GM21423 (cell line): ENCODE results near the gene MAN2C1.
"Not testable (repeated sequence)": the region's sequence is repeated elsewhere in the genome, so short reads cannot be mapped to it uniquely, and the experiment has no call there.

Source experiments
- ATAC-seq: cut with Tn5 transposase; IDR thresholded peaks from one replicate; pipeline ENCODE4 v1.9.1; 2021; ENCODE audit warnings: mild to moderate bottlenecking, moderate library complexity; ENCODE audit not compliant: unreplicated experiment

MAN2C1 gene

DNA sequence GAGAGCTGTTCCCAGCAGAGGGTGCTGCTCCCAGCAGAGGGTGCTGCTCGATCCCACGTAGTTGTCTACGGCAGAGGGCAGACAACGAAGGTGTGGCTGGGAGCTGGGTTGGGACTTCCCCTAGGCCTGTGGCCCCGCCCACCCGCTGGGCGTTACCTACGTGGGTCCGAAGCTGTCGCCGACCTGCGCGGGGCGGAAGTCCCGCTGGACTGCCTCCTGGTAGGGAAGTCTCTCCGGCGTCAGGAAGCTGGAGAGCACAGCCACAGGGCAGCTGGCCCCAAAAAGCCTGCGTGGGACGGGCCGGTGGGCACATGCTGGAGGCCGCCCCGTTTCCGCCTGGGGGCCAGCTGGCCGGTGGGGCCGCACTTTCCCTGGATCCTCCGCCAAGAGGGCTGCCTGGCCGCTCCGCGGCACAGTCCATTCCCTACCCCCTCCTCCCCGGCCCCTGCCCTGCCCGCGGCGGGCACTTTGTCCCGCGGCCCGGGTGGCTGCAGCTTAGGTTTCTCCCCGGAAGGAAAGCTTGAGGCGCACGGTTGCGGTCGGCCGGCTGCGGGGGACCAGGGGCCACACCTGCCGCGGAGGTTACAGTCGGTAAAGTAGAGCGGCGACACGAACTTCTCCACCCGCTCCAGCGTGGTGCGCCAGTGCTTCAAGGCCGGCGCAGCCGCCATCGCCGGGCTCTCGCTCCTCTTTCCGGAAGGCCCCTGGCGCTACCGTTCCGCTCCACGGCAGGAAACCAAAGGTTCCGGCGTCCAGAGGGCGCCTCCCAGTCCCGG lies at the start of gene MAN2C1:
Gene MAN2C1, minus strand, starts transcription at position 695 of the 776 bp plus-strand sequence. Its CDS starts 24 bp downstream, at position 671.
- ATAC-seq = peak; percentile 89

DNA sequence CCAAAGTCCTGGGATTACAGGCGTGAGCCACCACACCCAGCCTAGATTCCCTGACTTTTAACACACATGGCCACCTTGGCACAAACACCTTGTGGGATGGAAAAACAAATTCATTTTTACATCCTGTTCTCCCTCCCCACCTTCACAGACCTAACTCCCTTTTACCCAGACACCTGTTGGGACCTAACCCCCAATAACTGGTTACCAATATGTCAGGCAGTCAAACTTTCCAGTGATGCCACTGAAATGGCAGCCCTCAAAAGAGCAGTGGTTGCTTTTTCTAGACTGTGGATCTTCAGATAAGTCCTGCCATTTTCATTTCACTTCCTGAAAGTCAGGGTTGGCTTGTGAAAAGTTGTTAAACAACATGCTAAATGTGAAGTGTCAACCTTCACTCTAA lies 48.2 kb upstream of the MAN2C1 start:
- no peak for ATAC-seq

DNA sequence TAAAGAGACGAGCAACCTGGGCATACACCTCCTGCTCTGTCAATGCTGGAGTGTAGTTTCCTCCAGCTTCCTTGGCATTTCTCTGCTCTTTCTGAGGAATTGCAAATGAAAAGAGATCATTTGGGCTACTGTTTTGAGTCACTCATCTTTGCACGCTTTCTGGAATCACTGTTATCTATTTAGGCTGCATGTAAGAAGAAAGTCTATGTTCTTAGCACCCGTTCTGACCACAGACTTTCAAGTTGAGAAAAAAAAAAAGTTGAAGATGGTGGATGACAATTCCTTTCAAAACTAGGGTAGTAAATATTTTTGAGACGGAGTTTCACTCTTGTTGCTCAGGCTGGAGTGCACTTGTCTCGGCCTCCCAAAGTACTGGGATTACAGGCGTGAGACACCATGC lies 41.8 kb upstream of the MAN2C1 start:
- no peak for ATAC-seq

DNA sequence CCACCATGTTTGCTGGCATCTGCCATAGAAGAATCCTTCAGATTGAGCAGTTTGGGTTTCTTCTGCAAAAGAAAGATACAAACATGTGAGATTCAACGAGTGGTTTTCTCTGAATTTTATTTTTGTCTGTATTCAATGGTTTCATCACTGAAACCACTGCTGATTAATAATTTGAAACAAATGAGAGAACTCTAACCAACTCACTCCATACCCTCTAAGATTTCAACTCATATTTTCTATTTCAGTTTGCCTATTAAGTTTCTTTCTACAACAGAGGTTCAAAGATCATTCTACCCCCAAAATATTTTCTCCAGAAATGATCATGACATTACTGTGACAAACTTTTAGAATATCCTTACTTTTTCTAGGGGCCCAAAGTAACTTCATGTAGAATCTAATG lies 38.7 kb upstream of the MAN2C1 start:
- ATAC-seq = no peak

DNA sequence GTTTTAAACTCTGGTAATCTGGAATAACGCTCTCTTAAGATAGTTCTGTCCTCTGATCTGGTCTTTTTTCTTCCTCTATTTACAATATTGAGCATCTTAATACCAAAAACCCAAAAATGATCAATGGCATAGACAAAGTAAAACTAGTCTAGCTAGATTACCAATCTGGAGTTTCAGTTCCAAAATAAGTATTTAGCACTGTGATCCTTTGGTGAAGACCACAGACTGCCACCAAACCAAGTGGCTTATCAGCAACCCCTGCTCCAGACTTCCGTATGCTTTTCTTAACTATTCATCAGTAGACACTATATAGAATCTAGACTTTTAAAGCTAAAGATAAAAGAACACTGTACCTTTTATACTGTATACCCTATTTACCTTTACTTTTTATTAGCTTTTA lies 35.5 kb upstream of the MAN2C1 start:
- ATAC-seq = no peak

DNA sequence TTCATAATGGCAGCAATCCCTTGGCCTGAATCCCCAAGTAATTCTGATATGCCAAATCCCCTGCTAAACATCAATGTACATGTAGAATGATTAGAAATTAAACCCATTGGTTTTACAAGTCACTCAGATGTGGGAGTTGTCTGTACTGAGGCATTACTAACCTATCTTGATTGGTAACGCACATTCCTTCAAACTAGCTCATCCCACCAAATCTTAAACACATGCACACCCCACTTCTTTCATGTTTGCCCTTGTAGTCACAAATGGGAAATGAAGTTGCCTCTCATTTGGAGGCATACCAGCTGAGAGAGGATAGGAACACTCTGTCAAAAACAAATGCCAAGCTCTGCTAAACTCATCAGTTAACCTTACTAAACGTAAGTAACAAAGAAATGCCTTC lies 29.1 kb upstream of the MAN2C1 start:
- no peak for ATAC-seq

DNA sequence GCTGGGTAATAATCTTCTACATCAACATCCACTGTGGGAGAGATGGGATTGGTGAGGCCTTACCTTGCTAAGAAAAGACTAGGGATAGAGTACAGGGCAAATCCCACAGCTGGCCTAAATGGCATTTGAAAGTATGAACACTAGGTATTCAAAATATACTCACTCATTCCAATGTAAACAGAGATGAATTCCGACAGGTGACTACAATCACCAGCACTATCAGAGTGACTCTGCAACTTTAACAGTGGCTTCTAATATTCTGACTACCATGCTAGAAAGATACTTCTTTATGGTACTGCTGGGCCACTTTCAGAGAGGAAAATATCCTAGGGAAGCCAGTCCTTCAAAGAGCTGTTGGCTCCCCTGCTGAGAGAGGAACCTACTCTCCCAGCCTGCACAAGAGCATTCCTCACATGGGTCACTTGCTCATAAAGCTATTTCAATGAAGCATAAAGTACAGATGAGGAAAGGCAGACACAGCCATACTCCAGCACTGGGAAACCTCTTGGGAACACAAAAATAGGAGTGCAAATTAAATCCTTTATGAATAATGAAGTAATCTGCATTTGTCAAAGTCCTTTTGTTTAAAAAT lies 21.5 kb upstream of the MAN2C1 start:
- no peak for ATAC-seq

DNA sequence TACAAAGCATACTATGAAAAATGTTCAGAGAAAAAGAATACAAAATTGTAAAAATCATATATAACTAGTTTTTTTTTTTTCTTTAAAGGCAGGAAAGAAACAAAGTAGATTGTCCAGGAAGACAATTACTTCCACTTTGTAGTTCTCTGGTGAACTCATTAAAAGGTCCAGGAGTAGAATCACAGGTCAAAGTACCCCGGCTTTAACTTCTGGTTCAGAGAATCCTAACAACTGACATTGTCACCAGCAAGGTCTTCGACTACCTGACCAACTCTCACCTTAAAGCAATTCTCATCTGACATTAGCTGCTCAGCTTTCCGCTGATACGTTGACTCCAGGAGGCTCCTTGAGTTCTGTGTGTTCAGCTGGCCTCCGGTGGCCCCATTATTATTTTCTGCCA lies 15.6 kb upstream of the MAN2C1 start:
- not testable (repeated sequence) for ATAC-seq

DNA sequence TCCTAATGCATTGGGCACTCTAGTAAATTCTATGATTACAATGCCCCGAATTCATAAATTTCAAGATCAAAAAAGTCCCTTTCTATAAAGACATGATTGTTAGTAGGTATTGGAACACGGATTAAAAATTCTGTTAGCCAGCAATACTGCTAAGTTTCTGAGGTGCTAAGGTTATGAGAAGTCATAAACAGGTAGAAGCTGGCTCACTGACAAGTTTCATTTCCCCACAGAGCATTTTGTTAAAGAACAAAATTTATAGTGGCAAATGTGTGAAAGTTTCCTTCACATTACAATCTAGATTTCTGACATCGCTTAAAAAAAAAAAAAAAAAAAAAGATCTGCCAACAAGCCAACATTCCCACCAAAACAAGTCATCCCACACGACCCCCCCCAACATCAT lies 12.4 kb upstream of the MAN2C1 start:
- no peak for ATAC-seq

DNA sequence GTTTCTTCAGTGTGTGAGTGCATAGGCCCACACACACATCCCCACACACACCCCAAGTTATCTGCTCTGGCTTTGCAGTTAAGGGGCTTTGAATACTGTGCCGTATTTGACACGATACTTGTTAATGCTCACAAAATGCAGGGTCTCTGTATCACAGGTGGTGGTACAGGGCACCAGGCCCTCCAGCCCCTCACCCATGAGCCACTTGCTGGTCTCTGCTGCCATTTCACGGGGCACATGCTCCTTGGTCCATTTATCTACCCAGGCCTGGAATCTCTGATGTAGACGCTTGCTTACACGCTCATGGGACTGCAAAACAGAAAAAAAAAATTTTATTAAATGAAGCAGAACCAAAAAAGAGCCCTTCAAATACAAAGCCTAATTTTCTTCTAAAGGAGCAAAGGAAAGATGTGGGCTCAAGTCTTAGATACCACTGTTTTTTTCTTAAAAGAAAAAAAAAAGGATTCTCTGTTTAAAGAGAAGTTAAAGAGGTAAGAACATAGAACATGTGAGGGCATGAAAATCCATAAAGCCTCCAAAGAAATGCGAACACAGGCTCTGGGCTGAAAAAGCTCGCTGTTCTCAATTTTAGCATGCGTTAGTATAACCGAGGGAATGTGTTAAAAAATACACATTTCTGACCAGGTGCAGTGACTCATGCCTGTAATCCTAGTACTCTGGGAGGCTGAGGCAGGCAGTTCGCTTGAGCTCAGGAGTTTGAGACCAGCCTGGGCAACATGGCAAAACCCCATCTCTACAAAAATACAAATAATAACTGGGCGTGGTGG lies 3.7 kb upstream of the MAN2C1 start:
- ATAC-seq = no peak

DNA sequence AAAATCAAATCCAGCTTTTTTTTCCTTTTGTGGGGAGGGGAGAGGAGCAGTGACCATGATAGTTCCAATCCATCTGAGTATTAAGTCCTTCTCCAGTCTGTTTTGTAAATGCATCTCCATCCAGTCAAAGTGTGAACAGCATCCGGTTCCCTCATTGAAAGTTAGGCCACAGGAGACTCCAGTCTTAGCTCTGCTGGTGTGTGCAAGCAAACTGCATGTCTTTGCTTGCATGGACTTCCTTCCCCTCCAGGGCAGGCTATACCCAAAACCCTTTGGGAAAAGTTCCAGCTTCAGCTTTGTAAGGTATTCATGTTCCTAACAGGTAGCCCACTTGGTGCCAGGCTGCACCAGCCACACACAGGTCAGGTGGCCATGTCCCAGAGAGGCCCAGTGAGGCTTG lies 3.1 kb upstream of the MAN2C1 start:
- ATAC-seq = no peak

DNA sequence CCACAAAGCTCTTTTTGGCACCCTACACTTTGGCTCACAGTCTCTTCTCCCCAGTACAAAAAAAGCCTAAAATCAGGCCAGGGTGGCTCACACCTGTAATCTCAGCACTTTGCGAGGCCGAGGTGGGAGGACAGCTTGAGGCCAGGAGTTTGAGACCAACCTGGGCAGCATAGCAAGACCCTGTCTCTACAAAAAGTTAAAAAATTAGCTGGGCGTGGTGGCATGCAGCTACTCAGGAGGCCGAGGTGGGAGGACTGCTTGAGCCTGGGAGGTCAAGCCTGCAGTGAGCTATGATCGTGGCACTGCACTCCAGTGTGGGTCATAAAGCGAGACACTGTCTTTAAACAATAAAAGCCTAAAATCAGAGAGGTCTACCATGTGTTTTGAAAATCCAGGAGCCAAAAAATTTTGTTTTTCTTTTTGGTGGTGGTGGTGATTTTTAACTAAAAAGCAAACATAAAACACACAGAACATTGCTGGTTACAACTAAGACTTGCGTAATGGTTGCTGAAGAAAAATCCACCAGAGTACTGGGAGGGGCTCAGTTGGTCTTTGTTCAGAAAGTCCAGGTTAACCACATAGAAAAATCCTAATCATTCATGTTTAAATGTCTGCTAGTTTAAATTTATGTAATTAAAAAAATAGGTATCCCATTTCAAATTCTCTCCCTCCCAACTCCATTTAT lies 1.6 kb upstream of the MAN2C1 start:
- no peak for ATAC-seq

DNA sequence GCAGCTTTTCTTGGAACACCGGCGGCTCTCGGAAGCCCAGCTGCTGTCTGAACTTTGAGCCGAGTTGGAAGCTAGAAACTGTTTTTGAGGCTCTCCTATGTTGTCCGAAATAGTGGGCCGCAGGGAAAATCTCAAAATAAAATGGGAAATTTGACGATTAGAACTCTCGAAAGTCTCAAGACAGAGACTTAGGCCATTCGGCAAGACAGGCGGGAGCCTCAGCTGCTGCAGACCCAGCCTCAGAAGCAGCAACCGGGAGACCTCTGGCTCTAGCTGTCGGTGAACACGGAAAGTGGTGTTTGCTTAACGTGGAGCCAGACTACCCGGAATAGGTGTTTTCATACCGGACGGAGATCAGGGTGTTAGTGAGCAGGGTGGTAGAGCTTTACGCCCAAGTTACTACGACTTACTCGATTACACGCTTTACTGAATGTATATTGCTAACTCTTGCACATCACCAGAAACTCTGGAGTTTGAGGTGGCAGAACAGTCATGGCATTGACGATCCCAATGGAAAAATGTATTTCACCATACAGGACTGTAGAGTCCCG lies 357 bp upstream of the MAN2C1 start:
- peak; percentile 6 for ATAC-seq

DNA sequence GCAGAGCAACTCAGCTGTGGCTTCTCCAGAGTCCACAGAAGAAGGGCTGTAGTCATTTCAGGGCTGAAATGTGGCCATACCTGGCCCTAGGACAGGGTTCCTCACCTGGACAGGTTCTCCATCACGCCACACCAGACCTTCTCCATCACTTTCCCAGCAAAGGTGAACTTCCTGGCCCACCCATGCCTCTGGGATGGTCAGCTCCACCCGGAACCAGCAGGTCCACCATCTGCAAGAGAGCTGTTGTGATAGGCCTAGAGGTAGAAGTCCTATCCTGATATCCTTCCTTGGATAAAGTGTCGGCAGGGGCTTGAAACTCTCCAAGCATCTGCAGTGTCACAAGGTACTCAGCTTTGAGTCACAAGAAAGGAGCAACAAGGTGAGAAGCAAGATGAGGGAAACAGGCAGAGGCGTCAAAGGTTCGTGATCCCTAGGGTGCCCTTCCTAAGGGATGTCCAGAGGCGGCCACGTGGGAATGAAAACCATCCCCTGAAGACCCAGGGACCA lies 948 bp downstream of the MAN2C1 start:
- no peak for ATAC-seq

DNA sequence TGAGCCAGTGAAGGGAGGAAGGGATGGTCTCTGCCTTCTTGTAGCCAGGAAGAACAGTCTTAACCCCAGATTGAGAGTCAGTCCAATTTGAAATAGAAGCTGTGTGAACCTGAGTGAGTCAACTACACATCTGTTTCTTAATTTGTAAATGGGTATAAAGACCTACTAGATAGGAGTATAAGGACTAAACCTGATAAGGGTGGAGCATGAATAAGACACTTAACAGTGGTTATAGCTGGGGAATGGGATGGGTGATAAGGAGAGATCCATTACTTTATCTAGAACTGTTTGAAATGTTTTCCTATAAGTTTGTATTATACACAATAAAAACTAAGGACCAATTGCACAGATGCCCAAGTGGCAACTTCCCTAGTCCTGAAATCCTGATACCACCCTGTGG lies 1.4 kb downstream of the MAN2C1 start:
- ATAC-seq = no peak

DNA sequence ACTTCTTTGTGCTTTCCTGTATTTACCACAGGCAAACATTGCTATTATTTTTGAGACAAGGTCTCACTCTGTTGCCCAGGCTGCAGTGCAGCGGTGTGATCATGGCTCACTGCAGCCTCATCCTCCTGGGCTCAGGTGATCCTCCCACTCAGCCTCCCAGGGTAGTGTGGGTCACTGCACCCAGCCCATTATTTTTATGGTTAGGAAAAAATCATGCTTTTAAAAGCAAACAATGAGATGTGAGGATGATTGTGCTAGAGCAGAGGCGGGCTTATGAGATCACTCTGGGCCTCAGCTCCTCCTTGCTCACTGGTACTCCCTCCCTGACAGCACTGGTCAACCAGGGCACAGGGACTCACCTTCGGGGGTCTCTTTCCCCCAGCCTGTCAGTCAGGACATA lies 2.2 kb downstream of the MAN2C1 start:
- no peak for ATAC-seq

DNA sequence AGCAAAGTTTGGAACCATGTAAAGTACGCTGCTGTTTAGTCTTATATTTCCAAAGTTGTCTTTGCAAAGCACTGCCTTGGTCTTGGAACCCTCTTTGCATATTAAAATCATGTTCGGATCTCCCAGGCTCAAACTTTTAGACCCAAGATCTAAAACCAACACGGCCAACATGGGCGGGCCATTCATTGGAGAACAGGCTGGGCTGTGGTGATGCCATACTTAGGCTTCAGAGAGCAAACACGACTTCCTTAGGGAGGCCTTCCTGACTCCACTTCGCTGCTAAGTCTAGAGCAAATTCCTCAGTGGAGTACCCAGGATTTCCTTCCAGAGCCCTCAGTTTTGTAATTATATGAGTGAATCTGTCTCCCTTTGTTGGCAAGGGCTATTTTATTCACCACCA lies 3.5 kb downstream of the MAN2C1 start:
- ATAC-seq = no peak

DNA sequence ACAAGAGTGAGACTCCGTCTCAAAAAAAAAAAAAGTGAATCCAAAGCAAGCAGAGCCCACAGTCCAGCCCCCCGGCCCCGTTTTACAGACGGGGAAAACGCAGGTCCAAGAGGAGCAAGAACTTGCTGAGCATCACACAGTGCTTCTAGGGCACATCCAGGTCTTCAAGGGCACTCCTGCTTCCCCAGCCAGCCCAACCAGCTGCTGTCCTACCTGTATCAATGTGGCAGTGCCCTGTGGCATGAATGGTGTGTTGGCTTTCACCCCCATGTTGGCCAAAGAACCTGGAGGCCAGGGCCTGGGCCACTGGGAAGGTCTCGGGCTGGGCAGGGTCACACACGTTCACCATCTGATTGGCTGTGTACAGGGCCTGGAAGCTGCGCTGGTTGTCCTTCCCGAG lies 4.6 kb downstream of the MAN2C1 start:
- no peak for ATAC-seq

DNA sequence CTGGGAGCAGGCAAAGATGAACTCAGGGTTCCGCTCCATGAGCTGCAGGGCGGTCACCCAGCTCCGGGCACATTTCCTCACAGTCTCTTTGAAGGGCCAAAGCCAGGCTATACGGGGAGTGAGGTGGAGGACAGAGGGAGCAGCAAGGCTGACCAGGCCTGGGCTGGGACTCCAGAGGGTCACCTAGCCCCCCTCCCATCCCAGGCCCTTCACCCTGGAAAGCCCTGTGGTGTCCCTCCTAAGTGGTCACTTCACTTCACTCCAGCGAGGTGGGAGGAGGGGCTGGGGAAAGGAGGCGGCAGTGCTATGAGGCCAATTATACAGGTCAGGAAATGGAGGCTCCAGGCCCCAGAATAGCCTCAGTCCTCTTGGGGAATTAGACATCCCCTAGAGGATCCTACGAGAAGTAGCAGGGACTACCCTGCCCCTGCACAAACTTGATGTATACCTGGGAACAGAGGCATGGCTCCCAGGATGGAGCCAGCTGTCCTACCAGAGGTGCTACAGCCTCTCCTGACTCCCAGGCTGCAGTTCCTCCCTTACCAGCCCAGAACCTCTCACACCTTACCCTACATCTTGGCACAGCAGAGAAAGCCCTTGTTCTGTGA lies 5.7 kb downstream of the MAN2C1 start:
- no peak for ATAC-seq

DNA sequence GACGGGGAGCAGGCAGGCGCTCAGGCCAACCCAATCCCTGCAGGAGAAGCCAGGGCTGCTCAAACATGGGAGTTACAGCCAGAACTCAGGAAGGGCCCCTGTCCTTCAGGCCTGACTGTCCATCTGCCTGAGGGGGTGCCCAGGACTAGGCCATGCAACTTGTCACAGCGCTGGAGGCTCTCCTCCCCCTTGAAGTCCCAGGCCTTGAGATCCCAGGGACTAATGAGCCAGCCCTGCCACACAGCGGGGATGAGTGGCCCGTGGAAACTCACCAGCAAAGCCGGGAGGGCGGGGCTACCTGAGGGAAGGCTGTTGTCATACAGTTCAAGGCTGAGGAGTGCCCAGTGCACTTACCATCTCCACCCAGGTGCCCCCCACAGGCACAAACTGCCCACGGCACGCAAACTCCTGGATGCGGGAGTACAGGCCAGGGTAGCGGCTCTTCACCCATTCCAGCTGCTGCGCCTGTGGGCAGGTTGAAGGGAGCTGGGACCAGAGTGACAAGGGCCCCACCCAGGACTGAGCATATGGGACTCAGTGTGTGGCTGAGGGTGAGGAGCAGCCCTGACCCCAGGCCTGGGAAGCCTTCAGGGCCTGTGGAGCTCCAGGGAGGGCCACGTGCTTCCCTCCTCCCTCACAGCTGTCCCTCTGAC lies 6.3 kb downstream of the MAN2C1 start:
- no peak for ATAC-seq
